Measurements from ENCODE around the gene RAP2A.

DNA sequence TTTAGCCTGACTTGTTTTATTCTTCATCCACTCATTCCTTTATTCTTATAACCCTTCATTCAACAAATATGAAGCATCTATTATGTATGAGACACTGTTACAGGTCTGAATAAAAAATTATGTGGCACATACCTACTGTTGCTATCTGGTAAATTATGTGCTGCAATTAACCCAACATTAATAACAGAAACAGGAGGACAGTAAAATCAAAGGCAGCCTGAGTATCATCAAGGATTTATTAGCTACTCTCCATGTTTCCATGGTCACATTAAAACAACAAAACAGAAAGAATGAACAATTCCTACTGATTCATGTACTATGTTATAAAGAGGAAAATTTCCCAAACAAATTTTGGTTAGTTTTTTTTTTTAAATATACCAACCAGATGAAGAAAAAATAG lies 43.9 kb downstream of the RAP2A start:
- TF ChIP-seq, protein P1, sequence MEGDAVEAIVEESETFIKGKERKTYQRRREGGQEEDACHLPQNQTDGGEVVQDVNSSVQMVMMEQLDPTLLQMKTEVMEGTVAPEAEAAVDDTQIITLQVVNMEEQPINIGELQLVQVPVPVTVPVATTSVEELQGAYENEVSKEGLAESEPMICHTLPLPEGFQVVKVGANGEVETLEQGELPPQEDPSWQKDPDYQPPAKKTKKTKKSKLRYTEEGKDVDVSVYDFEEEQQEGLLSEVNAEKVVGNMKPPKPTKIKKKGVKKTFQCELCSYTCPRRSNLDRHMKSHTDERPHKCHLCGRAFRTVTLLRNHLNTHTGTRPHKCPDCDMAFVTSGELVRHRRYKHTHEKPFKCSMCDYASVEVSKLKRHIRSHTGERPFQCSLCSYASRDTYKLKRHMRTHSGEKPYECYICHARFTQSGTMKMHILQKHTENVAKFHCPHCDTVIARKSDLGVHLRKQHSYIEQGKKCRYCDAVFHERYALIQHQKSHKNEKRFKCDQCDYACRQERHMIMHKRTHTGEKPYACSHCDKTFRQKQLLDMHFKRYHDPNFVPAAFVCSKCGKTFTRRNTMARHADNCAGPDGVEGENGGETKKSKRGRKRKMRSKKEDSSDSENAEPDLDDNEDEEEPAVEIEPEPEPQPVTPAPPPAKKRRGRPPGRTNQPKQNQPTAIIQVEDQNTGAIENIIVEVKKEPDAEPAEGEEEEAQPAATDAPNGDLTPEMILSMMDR (IDR thresholded peaks at IDR 0.05): no peak
- no peak for TF ChIP-seq POLR2A (IDR thresholded peaks at IDR 0.05)

Measured in body of pancreas (tissue), 4 donors.